ENCODE data around the gene LRRC10B.

LRRC10B gene

DNA sequence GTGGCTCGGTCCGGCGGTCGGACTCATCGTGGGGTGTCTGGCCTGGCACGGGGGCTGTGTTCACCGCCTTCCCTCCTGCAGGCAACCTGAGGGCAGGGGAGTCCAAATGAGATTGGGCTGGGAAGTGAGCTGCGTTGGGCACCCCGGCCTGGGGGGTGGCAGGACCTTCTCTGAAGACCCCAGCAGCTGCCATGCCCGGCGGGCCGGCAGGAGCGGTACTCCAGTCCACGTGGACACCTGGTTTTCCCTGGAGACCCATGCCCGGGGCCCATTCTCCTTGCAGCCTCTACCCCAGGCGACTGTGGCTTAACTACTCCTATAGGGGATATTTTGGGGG, 24.5 kb downstream of the LRRC10B start:
- no peak for DNase-seq

DNA sequence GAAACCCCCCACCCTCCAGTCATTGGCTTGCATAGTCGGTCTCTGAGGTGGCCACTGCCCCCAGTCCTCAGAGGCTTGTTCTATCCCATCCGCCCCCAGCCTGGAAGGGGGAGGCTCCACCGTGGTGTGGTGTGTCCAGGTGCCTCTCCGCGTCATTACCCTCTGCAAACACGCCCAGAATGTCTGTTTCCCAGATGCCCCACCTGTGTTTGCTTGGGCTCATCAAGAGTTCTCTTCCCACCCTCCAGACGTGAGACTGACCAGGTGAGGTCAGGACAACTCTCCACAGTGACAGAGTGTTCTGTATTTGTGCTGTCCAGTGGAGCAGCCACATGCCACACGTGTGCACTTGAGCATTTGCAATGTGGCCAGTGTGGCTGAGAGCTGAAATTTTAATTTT, 24.9 kb downstream of the LRRC10B start:
- no peak for DNase-seq

DNA sequence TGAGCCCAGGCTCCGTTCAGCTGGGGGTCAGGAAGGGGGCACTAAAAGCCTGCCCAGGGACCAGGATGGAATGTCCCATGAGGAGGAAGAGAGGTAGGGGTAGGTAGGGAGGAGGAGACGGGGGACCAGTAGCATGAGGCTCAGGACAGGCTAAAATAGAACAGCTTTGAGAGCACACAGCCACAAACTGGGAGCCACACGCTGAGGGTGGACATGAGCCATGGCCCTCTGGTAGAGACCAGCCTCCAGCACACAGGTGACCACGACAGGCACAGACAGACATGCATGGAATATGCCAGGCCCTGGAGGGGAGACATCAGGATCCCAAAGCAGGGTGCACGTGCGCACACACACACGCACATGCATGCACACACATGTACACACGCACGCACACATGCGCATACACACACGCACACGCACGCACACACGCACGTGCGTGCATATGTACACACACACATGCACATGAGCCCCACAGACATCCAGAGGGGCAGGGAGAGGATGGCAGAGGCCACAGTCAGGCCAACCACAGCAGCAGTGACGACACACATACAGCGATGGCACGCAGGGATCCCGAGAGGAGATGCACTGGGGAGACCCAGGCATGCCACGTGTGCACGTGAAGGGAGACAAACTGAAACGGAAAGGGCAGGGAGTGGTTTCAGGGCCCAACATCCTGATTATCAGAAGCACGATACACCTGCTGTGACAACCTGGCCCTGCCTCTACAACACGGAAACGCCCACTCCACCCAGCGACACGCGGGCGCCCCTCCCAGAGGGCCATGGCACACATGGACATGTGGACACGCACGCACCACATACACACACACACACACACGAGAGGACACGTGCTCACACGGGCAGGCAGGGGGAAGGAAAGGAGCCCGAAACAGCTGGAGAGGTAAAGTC, 25.7 kb downstream of the LRRC10B start:
- no peak for DNase-seq

DNA sequence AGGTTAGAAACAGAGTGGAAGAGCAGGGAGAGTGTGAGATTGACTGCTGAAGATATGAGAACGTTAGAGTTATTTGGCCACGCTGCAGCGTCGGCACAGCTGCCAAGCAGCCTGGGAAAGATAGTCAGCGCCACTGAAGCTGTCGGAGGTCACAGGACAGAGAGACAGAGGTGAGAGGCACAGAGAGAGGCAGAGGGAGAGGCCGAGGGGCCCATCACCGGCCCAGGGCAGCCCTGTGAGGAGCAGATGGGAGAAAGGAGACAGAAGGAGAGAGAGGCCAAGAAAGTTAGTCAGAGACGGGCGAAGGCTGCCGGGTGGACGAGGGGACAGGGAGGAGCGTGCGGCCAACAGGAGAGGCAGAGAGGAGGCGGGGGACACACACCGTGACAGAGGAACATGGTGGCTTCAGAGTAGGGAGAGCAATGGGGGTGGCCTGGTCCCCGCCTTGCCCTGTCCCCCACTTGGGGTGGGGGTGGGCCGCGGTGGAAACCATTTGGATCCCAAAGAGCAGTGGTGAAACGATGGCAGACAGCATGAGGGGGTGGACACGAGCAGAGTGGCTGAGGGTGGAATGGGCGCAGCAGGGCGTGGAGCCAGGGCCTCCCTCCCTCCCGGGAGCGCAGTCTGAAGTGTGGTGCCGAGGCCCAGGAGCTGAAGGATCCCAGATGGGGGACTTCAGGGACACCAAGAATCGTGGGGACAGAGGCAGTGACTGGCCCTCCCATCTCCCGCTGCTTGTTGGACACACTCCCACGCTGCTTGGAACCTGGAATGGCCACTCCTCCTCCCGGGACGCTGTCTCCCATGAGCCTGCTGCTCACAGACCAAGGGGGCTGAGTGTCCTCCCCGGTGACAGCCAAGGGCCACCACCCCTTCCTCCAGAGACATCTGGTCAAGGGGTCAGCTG, 26.6 kb downstream of the LRRC10B start:
- no peak for DNase-seq

DNA sequence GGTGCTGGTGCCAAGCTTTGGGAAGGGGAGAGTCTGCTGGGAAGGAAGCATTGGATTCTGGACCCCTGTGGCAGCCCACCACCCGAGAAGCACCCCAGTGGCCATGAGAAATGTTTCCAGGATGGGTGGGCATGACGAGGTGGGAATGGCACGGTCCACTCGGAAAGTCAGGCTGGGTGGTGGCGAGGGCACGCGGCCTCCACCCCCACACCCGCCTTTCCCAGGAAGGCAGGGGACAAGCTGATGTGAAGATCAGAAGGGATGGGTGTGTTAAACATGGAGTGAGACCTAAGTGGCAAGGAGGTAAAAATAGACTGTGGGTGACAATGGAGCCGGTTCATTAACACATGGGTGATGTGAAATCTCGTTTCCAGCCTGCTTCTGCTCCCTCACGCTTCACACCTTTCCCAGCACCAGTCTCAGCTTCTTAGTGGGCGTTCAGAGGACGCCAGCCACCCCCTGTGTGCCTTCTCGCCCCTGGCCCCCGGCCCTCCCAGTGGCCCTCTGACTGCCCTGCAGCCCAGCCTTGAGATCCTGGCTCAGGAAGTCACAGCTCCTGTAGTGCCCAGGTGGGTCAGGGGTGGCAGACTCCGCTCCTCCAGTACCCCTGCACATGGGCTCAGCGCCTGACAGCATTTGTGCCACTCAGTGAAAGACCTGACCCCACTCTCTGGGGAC, 27.6 kb downstream of the LRRC10B start:
- DNase-seq: no peak

DNA sequence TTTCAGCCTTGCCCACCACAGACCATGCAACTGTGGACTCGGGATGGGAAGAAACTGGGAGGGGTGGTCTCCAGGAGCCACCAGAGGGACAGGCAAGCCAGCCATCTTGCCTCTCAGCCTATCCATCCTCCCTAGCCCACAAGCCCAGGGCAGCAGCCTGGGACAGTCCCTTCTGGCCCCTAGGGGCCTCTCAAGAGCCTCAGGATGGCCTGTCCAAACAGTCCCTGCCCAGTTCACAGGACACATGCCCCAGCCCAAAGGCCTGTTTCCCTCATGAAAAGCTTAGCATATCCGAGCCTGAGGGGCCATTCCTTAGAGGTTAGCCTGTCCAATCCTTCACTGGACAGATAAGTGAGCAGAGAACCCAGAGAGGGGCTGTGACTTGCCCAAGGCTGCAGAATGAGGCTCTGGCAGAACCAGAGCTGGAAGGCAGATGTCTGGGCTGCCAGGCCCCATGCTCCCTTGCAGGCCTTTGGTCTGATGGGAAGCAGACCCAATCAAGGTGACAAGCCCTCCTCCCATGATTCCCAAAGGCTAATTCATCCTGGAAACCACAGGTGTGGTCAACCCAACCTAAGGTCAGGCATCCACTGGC, 28.2 kb downstream of the LRRC10B start:
- no peak for DNase-seq

DNA sequence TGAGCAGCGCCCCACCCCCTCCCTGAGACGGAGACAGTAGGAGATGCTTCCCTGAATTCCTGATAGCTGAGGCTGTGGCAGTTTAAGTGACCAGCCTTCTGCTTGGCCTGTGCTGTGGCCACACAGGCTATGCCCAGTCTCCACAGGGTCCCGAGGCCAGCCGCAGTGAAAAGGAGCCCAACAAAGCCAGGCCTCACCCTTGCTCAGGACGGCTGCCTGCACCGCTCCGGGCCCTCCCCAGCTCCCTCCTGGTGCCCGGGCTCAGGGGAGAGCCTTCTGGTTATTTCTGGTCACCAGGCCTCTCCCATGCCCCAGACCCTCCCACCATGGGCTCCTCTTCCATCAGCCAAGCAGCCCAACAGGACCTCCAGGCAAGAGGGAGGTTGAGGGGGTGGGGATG, 28.8 kb downstream of the LRRC10B start:
- no peak for DNase-seq

DNA sequence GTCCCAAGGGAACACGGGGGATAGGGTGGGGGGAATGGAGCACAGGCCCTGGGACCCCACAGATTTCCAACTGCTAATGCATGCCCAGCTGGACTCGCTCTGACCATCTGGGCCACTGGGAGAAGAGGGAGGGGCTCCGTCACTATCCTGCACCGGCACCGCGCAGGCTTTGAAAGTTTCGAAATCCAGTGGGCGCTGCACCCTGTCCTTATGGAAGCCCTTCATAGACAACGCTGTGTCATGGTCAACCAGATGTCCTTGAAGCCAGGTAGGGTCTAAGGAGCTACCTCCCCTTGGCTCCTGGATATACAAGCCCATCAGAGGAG, 30.1 kb downstream of the LRRC10B start:
- DNase-seq: no peak

DNA sequence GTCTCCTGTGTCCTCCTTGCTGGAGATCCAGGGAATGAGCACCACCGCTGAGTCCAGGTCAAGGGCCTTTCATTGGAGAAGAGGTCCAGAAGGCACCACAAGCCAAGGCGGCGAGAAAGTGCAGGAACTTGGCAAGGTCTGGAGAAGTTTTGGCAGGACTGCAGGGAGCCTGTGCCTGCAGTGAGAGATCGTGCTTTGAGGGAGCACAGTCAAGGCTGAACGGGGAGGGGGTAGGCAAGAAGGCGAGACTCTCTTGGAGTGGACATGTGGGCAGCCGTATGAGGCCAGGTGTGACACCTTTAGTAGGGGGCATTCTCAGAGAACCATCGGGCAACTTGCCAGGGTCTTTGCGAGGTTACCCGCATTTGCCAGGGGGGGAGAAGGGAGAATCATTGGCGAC, 30.5 kb downstream of the LRRC10B start:
- DNase-seq: no peak

DNA sequence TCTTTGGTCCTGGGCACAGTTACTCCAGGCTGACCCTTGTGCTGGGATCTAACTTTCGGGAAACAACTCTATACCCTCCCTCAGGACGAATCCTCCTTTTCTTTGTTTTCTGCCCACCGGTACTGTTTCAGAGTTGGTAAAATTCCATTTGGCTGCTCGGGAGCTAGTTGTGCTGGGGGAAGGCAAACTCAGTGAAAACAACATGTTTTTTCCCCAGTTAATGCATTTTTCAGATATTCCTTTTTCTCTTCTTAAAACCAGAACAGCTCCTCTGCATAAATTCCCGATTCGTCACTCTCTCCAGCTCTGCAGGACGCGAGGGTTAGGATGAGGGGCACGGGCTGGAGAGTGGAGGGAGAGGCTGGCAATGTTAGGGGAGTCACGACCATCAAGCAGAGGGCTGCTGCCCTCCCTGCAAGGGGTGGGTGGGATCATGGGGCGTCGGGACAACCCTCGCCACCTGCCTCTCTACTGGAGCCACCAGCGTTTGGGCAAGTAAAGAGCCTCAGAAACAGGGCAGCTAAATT, 31.3 kb downstream of the LRRC10B start:
- DNase-seq: no peak

DNA sequence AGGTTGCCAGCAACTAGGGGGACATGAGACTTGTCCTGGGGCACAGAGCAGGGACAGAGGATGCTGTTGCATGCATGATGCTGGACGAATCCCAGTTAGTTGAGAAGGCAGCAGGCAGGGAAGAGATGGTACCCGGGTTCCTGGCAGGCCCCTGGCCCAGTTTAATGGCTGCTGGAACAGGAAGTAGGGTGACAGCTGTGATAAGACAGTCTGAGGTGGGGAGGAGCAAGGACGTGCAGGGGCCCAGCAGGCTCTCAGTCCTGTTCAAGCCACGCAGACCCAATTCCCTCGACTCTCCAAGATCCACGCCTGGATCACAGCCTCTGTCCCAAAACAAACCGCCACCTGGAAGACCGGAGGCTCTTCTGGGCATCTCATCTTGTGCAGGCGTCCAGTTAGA, 32.0 kb downstream of the LRRC10B start:
- DNase-seq: no peak

DNA sequence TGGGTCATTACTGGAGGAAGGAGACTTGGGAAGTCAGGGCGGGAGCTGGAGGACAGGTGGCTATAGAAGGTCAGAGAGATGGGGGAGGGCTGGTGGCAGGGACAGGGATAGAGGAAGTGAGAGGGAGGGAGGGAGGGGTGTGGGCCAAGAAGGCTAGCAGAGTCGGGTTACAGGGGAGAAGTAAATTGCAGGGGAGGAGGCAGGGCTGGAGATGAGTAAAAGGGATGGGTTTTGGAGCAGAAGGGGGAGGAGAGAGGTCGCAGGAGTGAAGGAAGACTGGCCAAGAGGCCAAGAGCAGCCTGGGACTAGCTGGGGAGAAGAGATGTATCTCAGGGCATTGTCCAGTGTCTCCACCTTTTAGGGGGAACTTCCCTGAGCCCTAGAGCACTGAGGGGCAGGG, 33.0 kb downstream of the LRRC10B start:
- DNase-seq: no peak

DNA sequence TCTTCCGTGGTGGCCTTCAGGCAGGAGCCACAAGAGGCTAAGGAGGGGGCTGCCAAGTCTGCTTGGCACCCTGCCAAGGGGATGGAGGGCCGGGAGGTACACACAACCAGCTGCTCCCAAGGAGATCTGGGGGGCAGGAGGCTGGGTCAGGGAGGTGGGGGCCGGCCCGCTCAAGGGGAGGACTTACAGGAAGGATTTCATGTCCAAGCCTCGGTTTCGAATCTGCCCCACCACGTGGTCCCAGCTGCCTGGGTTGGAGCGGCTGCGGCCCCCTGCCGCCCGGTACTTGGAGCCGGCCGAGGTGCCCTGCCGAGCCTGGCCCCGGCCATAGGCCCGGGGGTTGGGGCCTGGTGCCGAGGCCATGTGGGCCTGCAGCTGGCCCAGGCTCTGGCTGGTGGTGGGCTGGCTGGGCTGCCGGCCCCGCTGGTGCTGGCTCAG, 33.5 kb downstream of the LRRC10B start:
- no peak for DNase-seq

DNA sequence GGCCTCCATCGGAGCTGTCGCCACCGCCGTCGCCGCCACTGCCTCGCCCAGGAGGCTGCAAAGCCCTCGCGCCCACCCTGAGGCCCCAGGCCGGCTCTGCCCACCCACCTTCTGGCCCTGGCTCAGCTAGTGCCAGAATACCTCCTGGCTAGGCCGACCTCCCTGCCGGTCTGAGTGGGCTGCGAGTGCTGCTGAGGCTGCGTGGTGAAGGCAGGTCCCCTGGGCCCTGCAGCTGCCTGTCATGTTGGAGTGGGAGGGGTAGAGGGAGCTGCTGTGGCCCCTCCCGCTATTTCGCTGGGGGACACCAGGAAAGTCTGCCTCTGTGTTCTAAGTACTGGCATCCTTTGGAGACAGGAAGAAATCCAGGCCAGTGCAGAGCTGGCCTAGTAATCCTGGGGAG, 34.2 kb downstream of the LRRC10B start:
- no peak for DNase-seq

DNA sequence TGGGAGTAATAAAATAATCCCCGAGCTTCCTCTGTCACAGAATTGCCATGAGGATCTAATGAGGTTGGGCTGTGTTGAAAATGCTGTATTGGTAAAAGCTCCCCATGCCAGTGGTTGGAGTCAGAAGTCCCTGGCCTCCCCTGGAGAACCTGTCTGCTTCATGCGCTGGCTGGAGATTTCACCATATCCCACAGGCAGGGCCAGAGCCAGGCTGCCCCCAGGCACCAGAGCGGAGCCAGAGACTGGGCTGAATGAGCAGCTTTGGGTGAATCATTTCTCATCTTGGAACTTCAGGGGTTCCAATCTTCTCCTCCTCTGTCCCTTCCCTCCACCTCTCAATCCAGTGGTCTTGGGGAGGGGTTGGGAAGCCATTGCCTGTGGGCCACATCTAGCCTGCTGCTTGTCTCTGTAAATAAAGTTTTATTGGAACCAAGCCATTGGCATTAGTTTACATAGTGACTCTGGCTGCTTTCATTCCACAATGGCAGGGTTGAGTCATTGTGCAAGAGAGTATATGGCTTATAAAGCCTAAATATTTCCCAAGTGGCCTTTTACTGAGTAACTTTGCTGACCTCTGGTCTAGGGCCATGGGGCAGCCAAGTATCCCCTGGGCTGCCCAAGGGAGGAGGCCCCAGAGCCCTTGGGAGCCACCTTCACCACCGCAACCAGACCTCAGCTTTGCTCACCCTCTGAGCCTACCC, 35.2 kb downstream of the LRRC10B start:
- no peak for DNase-seq

DNA sequence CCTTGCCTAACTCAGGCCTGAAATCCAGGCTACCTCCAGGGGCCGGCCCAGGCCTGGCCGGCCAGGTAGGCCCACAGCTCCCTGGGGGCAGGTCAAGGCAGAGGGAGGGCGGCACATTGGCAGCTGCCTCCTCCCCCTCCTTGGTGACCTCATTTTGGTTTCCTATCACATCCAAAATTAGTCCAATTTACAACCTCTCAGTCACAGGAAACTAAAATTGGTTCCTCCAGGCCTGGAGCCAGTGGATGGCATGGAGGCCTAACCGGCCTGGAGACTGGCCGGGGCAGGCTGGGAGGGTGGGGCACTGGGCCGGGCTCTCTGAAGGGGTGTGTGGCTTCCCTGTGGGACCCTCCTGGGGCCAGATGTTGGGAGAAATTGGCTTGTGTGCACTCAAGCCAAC, 35.9 kb downstream of the LRRC10B start:
- DNase-seq: no peak

DNA sequence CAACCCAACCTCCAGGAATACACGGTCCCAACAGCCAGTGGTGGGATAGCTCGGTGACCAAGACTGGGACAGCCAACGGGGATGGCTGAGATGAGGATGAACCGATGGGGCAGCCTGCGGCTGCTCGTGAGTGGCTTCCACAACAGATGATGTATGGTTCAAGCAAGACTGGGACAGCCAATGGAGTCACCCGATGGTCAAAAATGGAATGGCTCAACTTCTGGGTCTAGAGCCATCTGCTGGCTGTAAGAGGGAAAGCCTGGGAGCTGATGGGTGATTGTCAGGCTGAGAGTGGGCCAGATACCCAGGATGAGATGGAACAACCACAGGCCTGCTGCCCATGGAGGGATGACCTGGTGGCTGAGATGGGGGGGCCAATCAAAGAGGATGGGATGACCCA, 36.8 kb downstream of the LRRC10B start:
- DNase-seq: no peak

DNA sequence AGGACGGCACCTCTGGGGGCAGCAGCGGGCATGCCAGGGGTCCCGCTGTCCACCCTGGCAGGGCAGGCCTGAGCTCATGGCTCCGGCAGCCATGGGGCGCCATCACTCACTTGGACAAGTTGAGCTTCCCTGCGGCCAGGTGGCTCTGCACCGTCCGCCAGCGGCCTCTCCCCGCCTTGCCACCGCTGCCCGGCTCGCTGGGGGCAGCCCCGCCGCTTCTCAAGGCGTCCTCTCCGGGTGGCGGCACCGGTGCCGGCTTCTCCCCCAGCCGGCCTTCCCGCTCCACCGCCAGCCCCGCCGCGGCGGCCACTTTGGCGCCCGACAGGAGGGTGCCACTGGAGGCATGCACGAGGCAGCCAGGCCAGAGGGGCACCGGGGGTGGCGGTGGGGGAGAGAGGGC, 37.4 kb downstream of the LRRC10B start:
- DNase-seq: no peak

DNA sequence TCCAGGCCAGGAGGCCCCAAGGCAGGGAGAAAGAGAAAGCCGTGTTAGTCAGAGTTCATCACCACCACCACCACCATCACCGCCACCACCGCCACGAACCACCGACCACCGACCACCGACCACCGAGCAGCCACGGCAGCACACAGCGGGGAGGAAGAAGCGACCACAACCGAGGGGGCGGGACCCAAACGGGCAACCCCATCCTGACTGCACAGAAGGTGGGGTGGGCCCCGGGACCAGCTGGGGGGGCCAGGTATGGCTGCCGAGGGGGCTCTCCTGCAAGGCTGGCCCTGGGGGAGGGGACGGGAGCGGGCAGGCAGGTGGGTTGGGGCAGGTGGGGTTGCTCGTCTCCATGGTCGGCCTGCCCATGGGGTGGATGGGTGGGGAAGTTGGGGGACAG, 38.1 kb downstream of the LRRC10B start:
- DNase-seq: no peak

DNA sequence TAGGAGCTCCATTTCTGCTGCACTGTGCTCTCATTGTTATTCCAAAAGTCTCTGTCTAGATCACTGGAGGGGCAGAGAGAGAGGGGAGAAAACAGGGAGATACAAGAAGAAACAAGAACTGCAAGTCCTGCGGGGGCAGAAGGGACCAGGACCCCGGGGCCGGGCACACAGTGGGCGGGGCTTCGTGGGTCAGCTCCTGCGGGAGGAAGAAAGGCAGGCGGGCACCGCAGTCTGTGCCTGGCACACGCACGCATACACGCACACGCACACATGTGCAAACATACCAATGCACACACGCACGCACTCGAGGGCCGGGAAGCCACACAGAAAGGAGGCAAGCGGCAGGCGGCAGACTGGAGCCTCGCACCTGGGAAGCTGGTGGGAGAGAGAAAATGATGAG, 38.7 kb downstream of the LRRC10B start:
- DNase-seq: no peak

DNA sequence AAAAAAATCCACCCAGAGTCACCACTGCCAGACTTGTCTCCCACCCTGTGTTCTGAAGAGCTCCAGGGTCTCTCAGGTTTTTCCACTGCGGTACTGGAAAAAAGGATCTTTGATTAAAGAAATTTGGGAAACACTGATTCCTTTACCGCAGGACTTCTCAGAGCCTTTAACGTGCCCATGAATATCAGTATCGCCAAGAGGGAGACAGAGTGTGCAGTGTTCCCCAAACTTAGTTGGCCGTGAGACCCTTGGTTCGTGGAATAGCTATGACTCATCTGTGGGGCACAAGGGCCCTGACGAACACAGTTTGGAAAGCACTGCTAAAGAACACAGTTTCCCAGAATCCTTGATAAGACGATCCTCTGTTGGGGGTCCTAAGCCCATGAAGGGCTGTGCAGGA, 40.6 kb downstream of the LRRC10B start:
- DNase-seq: no peak
